Endothelial cell (in vitro differentiated cells): ENCODE measurements around the gene CYCS. TPM values are rescaled to one million over a fixed set of nuclear protein-coding genes. Genes with fewer than 3 reads are reported as not detected.
A peak's percentile ranks its signal among the peaks of the same experiment; 100 is the strongest.
"Not testable (repeated sequence)": the region's sequence is repeated elsewhere in the genome, so short reads cannot be mapped to it uniquely, and the experiment has no call there.

ENCODE experiments used
- DNase-seq: peaks from one replicate; pipeline ENCODE4 v3.0.0; 2021; ENCODE audit warnings: low spot score
- H3K27ac Mint-ChIP-seq: one replicate; pipeline ENCODE4 v1.8.0; 2021; ENCODE audit warnings: mixed read lengths, inconsistent platforms; ENCODE audit not compliant: unreplicated experiment
- H3K27me3 Mint-ChIP-seq: one replicate; pipeline ENCODE4 v1.8.0; 2021; ENCODE audit warnings: mild to moderate bottlenecking, moderate library complexity, mixed read lengths, inconsistent platforms; ENCODE audit not compliant: unreplicated experiment
- H3K36me3 Mint-ChIP-seq: one replicate; pipeline ENCODE4 v1.8.0; 2021; ENCODE audit warnings: mild to moderate bottlenecking, low read depth, mixed read lengths, inconsistent platforms; ENCODE audit not compliant: unreplicated experiment
- H3K4me1 Mint-ChIP-seq: one replicate; pipeline ENCODE4 v1.8.0; 2021; ENCODE audit warnings: mild to moderate bottlenecking, mixed read lengths, inconsistent platforms; ENCODE audit not compliant: unreplicated experiment
- H3K4me3 Mint-ChIP-seq: one replicate; pipeline ENCODE4 v1.8.0; 2021; ENCODE audit warnings: mild to moderate bottlenecking, mixed read lengths, inconsistent platforms; ENCODE audit not compliant: unreplicated experiment
- H3K9me3 Mint-ChIP-seq: one replicate; pipeline ENCODE4 v1.8.0; 2021; ENCODE audit warnings: mixed read lengths, inconsistent platforms; ENCODE audit not compliant: unreplicated experiment
- CTCF ChIP-seq: fragments of 200-600 bp; sonication (generic); IDR thresholded peaks from one replicate; pipeline ENCODE4 v1.5.0; 2021; ENCODE audit warnings: antibody characterized with exemption; ENCODE audit not compliant: unreplicated experiment
- total RNA-seq: library from RNA; stranded (reverse); fragmentation: NEBNext Ultra II Directional; extraction: Animal tissue kit (Norgen Biotek cat#: 25700); gene quantifications from one replicate; pipeline ENCODE4 v1.2.1, GENCODE V29; 2021; ENCODE audit not compliant: unreplicated experiment

The CYCS gene
- total RNA-seq, 1 donor from 2014 or later = 54.9 TPM

GRCh38 chr7:25119102-25119501 lies 6.0 kb downstream of the CYCS start:
- Mint-ChIP-seq H3K4me1 (peaks cover 11% of the 10 kb centered on the region), H3K9me3 (no peaks in the 10 kb centered on the region), H3K4me3 (no peak overlapping the region), H3K36me3 (peaks cover 15% of the 10 kb centered on the region), H3K27me3 (peaks cover 1% of the 10 kb centered on the region), H3K27ac (no peak overlapping the region)
- DNase-seq = no peak
- TF ChIP-seq CTCF = no peak

DNA sequence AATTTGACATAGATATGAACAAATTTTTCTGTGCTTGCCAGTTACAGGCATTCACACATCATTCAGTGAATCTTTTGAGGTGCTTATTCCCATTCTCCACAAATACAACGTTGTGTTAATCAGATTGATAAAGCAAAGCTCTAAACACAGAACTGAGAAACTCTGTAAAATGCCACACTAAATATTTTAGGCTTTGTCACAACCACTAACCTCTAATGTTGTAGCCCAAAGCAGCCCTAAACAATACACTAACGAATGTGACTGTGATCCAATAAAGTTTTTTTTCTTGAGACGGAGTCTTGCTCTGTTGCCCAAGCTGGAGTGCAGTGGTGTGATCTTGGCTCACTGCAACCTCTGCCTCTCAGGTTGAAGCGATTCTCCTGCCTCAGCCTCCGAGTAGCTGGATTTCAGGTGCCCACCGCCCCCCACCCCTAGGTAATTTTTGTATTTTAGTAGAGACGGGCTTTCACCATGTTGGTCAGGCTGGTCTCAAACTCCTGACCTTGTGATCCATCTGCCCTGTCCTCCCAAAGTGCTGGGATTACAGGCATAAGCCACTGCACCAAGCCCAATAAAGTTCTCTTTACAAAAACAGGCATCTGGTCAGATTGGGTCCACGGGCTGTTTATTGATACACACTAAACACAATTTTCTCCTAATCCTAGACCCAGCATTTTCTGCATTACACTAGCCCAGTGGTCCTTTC lies 6.9 kb downstream of the CYCS start:
- Mint-ChIP-seq H3K36me3 (peaks cover 10% of the 10 kb centered on the region), H3K27ac (no peak overlapping the region), H3K27me3 (peaks cover 1% of the 10 kb centered on the region), H3K4me3 (no peak overlapping the region), H3K4me1 (peaks cover 4% of the 10 kb centered on the region), H3K9me3 (no peaks in the 10 kb centered on the region)
- TF ChIP-seq CTCF = no peak
- DNase-seq = no peak

GRCh38 chr7:25117226-25118047 lies 7.6 kb downstream of the CYCS start:
- Mint-ChIP-seq H3K27me3 (peaks cover 1% of the 10 kb centered on the region), H3K36me3 (peaks cover 10% of the 10 kb centered on the region), H3K4me1 (peaks cover 4% of the 10 kb centered on the region), H3K4me3 (no peak overlapping the region), H3K27ac (no peak overlapping the region), H3K9me3 (no peaks in the 10 kb centered on the region)
- DNase-seq = no peak
- no peak for TF ChIP-seq CTCF

DNA sequence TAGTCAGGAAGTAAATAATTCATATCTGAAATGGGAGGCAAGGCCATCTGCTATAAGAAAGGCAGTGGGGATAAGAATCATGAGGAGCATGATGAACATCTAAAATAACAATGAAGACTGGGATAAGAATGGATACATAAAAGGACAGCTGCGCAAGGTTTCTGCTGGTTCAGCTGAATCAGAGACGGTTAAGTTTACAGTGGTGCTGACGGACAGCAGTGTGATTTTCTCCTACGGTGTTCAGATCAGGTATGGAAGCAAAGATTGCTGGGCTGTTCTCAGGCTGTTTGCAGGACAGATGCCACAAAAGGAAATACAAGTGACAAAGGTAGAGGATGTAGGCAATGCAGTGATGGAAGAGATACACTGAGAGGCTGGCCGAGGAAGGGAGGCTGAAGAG lies 8.4 kb downstream of the CYCS start:
- Mint-ChIP-seq H3K27ac (peak overlapping the region; percentile 6), H3K36me3 (peaks cover 4% of the 10 kb centered on the region), H3K9me3 (no peaks in the 10 kb centered on the region), H3K4me1 (peaks cover 4% of the 10 kb centered on the region), H3K4me3 (no peak overlapping the region), H3K27me3 (peaks cover 1% of the 10 kb centered on the region)
- no peak for TF ChIP-seq CTCF
- DNase-seq = no peak

GRCh38 chr7:25110514-25110913 lies 14.5 kb downstream of the CYCS start:
- not testable (repeated sequence) for H3K9me3 Mint-ChIP-seq, H3K27ac Mint-ChIP-seq, H3K27me3 Mint-ChIP-seq

More at GRCh38 chr7:25110514-25110913, 14.5 kb downstream of the CYCS start:
- not testable (repeated sequence) for H3K4me1 Mint-ChIP-seq, DNase-seq, H3K4me3 Mint-ChIP-seq, H3K36me3 Mint-ChIP-seq
